HK-2 (cell line): ENCODE measurements around the gene PPID.
"Not testable (repeated sequence)": the region's sequence is repeated elsewhere in the genome, so short reads cannot be mapped to it uniquely, and the experiment has no call there.

ENCODE experiments used
- DNase-seq: peaks from one replicate; pipeline ENCODE4 v3.0.0-alpha.2; 2018; ENCODE audit not compliant: unreplicated experiment

PPID gene

GRCh38 chr4:158738866-158739265 lies 15.7 kb upstream of the PPID start:
- no peak for DNase-seq

- peak; percentile 27 for DNase-seq
These were observed 6.7 kb upstream of the PPID start for GRCh38 chr4:158729716-158730559.

- no peak for DNase-seq
These were observed 5.0 kb upstream of the PPID start for GRCh38 chr4:158728236-158728635.

GRCh38 chr4:158726633-158727032 lies 3.4 kb upstream of the PPID start:
- DNase-seq = no peak

GRCh38 chr4:158724637-158725036 lies 1.4 kb upstream of the PPID start:
- DNase-seq = no peak

- DNase-seq = peak; percentile 13
These were observed 792 bp downstream of the PPID start for GRCh38 chr4:158722291-158722916.

- no peak for DNase-seq
These were observed 1.5 kb downstream of the PPID start for GRCh38 chr4:158721680-158722079.

- DNase-seq = no peak
These were observed 7.4 kb downstream of the PPID start for GRCh38 chr4:158715802-158716201.

- DNase-seq = no peak
These were observed 8.3 kb downstream of the PPID start for GRCh38 chr4:158714937-158715336.

GRCh38 chr4:158712622-158713021 lies 10.6 kb downstream of the PPID start:
- not testable (repeated sequence) for DNase-seq

GRCh38 chr4:158710814-158711213 lies 12.4 kb downstream of the PPID start:
- no peak for DNase-seq

GRCh38 chr4:158704274-158704673 lies 18.9 kb downstream of the PPID start:
- no peak for DNase-seq

GRCh38 chr4:158688813-158689212 lies 34.4 kb downstream of the PPID start:
- DNase-seq = no peak

- DNase-seq = no peak
These were observed 41.1 kb downstream of the PPID start for GRCh38 chr4:158682066-158682465.

- DNase-seq = no peak
These were observed 41.6 kb downstream of the PPID start for GRCh38 chr4:158681629-158682028.

GRCh38 chr4:158678767-158679166 lies 44.4 kb downstream of the PPID start:
- DNase-seq = no peak

GRCh38 chr4:158676076-158676475 lies 47.1 kb downstream of the PPID start:
- no peak for DNase-seq

GRCh38 chr4:158673633-158674032 lies 49.6 kb downstream of the PPID start:
- no peak for DNase-seq

GRCh38 chr4:158671915-158672806 lies 51.0 kb downstream of the PPID start, which contains the start of gene ETFDH:
ETFDH (plus strand) TSS chr4:158672296; CDS start chr4:158672457, 161 bp downstream.
- peak; percentile 99 for DNase-seq

- no peak for DNase-seq
These were observed 51.6 kb downstream of the PPID start, which contains the start of gene C4orf46 for GRCh38 chr4:158671665-158671914. C4orf46 (minus strand) TSS chr4:158671887; CDS start chr4:158671801, 86 bp downstream.

GRCh38 chr4:158670975-158671664 lies 52.1 kb downstream of the PPID start:
- DNase-seq = peak; percentile 64

- no peak for DNase-seq
These were observed 53.9 kb downstream of the PPID start for GRCh38 chr4:158669310-158669709.
